ENCODE data around the gene TMSB4X. TPM values are rescaled to one million over a fixed set of nuclear protein-coding genes. Genes with fewer than 3 reads are reported as not detected.

The TMSB4X gene
- total and polyA plus RNA-seq, 2 of the 13 experiments (the other 11 are each of a cell fraction or from before 2014, with no cell fraction given) = 10.5 to 29.6 TPM

- no peaks in the 10 kb centered on the region for H3K27me3 ChIP-seq (ENCODE audit: control insufficient read depth in 1 of 2, insufficient read depth in 2 of 2, low read length in 2 of 2)
- H3K4me3 ChIP-seq (replicated peaks in 1 of 3; ENCODE audit: insufficient read depth in 1 of 3, low read depth in 2 of 3, low read length in 3 of 3) = no peak overlapping the region
- ChIA-PET CTCF (ENCODE audit: low intra/inter-chr PET ratio, low total read pairs) (no interaction called here), POLR2A (no interaction called here)
- no peak for DNase-seq (ENCODE audit: low spot score)
- BruUV-seq (replicated peaks) = no TSS peak
- intact Hi-C loops (cut with micrococcal nuclease; ENCODE audit: unreplicated experiment) = no loop called here
- no peaks in the 10 kb centered on the region for H3K9me3 ChIP-seq (ENCODE audit: low read length)
- peaks cover 1% of the 10 kb centered on the region; the same call in 1 of the 2 replicates for H3K4me1 ChIP-seq (ENCODE audit: insufficient read depth, low read length)
- H3K79me2 ChIP-seq (ENCODE audit: insufficient read depth, low read length) = no peaks in the 10 kb centered on the region
- no peaks in the 10 kb centered on the region for H3K36me3 ChIP-seq (replicated peaks in 1 of 2; ENCODE audit: control insufficient read depth in 1 of 2, insufficient read depth in 2 of 2, low read length in 2 of 2)
- in situ Hi-C loops (cut with HindIII; ENCODE audit: extremely low pct_ligation_motif_present, low pct_unique_long_range_greater_than_20kb) = no loop called here
- WGBS (ENCODE audit: low lambda C conversion rate) = no CpG with 5 or more reads among the region's 2 CpGs
- no peak for FAIRE-seq
- no peak for ATAC-seq
- H2AFZ ChIP-seq (ENCODE audit: low read length) = no peak overlapping the region
- no peak overlapping the region for H3K9ac ChIP-seq (ENCODE audit: insufficient read depth, low read depth, low read length)
- no peak overlapping the region for H3K4me2 ChIP-seq (ENCODE audit: low read depth, low read length)
- TF ChIP-seq, protein P1, sequence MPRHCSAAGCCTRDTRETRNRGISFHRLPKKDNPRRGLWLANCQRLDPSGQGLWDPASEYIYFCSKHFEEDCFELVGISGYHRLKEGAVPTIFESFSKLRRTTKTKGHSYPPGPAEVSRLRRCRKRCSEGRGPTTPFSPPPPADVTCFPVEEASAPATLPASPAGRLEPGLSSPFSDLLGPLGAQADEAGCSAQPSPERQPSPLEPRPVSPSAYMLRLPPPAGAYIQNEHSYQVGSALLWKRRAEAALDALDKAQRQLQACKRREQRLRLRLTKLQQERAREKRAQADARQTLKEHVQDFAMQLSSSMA (CRISPR knock-in tag; IDR thresholded peaks at IDR 0.05) = no peak
- no peaks in the 10 kb centered on the region for H4K20me1 ChIP-seq (ENCODE audit: insufficient read depth, low read length)
- H3K27ac ChIP-seq (ENCODE audit: extremely low read length, insufficient read depth, low read length) = no peak overlapping the region
These were observed 33.3 kb downstream of the TMSB4X start for GRCh38 chrX:13008189-13008533.

- Histone ChIP-seq H3K9ac (ENCODE audit: insufficient read depth, low read depth, low read length) (no peak overlapping the region), H3K4me3 (replicated peaks in 1 of 3; ENCODE audit: insufficient read depth in 1 of 3, low read depth in 2 of 3, low read length in 3 of 3) (no peak overlapping the region), H3K79me2 (ENCODE audit: insufficient read depth, low read length) (no peaks in the 10 kb centered on the region), H3K4me2 (ENCODE audit: low read depth, low read length) (no peak overlapping the region), H3K36me3 (replicated peaks in 1 of 2; ENCODE audit: control insufficient read depth in 1 of 2, insufficient read depth in 2 of 2, low read length in 2 of 2) (no peaks in the 10 kb centered on the region), H3K9me3 (ENCODE audit: low read length) (no peaks in the 10 kb centered on the region), H3K27ac (ENCODE audit: extremely low read length, insufficient read depth, low read length) (no peak overlapping the region), H3K27me3 (ENCODE audit: control insufficient read depth in 1 of 2, insufficient read depth in 2 of 2, low read length in 2 of 2) (no peaks in the 10 kb centered on the region), H3K4me1 (ENCODE audit: insufficient read depth, low read length) (peaks cover 8% of the 10 kb centered on the region), H4K20me1 (ENCODE audit: insufficient read depth, low read length) (no peaks in the 10 kb centered on the region), H2AFZ (ENCODE audit: low read length) (no peak overlapping the region)
- ChIA-PET CTCF (ENCODE audit: low intra/inter-chr PET ratio, low total read pairs) (no interaction called here), POLR2A (no interaction called here)
- BruUV-seq (replicated peaks) = no TSS peak
- ATAC-seq = no peak
- 17% methylated on average over 1 of the region's 3 CpGs for WGBS (ENCODE audit: low lambda C conversion rate)
- intact Hi-C loops (cut with micrococcal nuclease; ENCODE audit: unreplicated experiment) (no loop called here), in situ Hi-C loops (cut with HindIII; ENCODE audit: extremely low pct_ligation_motif_present, low pct_unique_long_range_greater_than_20kb) (no loop called here)
- FAIRE-seq = no peak
- DNase-seq (ENCODE audit: low spot score) = no peak
- TF ChIP-seq NAIF1 (CRISPR knock-in tag; IDR thresholded peaks at IDR 0.05; ENCODE audit: borderline replicate concordance) = no peak
- TF ChIP-seq, protein P2, sequence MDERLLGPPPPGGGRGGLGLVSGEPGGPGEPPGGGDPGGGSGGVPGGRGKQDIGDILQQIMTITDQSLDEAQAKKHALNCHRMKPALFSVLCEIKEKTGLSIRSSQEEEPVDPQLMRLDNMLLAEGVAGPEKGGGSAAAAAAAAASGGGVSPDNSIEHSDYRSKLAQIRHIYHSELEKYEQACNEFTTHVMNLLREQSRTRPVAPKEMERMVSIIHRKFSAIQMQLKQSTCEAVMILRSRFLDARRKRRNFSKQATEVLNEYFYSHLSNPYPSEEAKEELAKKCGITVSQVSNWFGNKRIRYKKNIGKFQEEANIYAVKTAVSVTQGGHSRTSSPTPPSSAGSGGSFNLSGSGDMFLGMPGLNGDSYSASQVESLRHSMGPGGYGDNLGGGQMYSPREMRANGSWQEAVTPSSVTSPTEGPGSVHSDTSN (CRISPR knock-in tag; IDR thresholded peaks at IDR 0.05) = no peak
- TF ChIP-seq NFATC3 (CRISPR knock-in tag; IDR thresholded peaks at IDR 0.05) = no peak
- no peak for TF ChIP-seq MTERF4 (CRISPR knock-in tag; IDR thresholded peaks at IDR 0.05)
- TF ChIP-seq SNAPC2 (CRISPR knock-in tag; IDR thresholded peaks at IDR 0.05) = no peak
- no peak for TF ChIP-seq ATF4 (CRISPR knock-in tag; IDR thresholded peaks at IDR 0.05)
- no peak for TF ChIP-seq RARG (CRISPR knock-in tag; IDR thresholded peaks at IDR 0.05; ENCODE audit: low read depth)
- TF ChIP-seq ZBTB8A (CRISPR knock-in tag; IDR thresholded peaks at IDR 0.05; ENCODE audit: borderline replicate concordance, low read depth) = no peak
- TF ChIP-seq HCFC1 (IDR thresholded peaks at IDR 0.05; ENCODE audit: low read depth, low read length) = no peak
- TF ChIP-seq BORCS8-MEF2B (CRISPR knock-in tag; IDR thresholded peaks at IDR 0.05) = no peak
- no peak for TF ChIP-seq AKAP8 (CRISPR knock-in tag; IDR thresholded peaks at IDR 0.05)
These were observed 33.9 kb downstream of the TMSB4X start for GRCh38 chrX:13008851-13009250.
